ELF-1 (cell line): ENCODE results near the gene NPL.

Experiments
- DNase-seq: peaks from one replicate; pipeline ENCODE4 v3.0.0-alpha.2; 2016; ENCODE audit warnings: low read depth, low spot score

Gene NPL

GRCh38 chr1:182816863-182817262 is 27.3 kb downstream of the NPL start:
- no peak for DNase-seq

GRCh38 chr1:182817802-182818201 is 28.2 kb downstream of the NPL start:
- no peak for DNase-seq

GRCh38 chr1:182823220-182823619 is 33.6 kb downstream of the NPL start:
- no peak for DNase-seq

DNA sequence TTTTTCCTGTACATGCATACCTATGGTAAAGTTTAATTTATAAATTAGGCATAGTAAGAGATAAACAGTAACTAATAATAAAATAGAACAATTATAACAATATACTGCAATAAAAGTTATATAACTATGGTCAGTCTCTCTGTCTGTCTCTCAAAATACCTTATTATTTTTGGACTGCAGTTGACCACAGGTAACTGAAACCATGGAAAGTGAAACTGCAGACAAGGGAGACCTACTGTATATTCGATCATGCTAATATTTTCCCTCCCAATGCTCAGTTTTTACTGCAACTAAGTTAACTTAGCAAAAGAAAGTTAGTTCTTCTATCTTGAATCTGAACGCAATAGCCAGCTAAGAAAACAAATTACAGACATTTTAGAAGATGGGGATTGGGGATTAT is 37.3 kb downstream of the NPL start:
- no peak for DNase-seq

- DNase-seq: no peak
These were observed 39.8 kb downstream of the NPL start for GRCh38 chr1:182829285-182829932.

DNA sequence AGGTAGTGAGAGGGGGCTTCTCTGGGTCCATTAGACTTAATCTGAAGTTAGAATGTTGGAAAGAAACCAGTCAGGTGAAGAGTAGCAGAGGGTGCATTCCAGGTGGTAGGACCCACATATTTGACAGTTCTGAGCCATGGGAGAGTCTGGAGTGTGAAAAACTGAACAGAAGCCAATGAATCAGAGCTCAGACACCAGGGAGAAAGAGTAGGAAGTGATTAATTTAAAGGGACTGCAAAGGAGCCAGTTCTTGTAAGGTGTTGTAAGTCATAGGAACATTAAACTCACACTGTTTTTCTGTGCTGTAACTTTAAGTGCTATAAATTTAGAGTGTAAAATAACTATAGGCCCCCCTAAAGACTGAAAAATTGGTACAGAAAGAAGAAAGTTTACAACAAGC is 43.7 kb downstream of the NPL start:
- no peak for DNase-seq

- DNase-seq: no peak
These were observed 44.8 kb downstream of the NPL start for GRCh38 chr1:182834326-182834725.

GRCh38 chr1:182835806-182836205 is 46.2 kb downstream of the NPL start:
- DNase-seq: no peak

GRCh38 chr1:182839209-182840066 is 49.9 kb downstream of the NPL start, which contains the start of gene DHX9:
Gene DHX9 (plus strand): TSS chr1:182839347. CDS start chr1:182842567, 3,220 bp downstream.
- peak; percentile 94 for DNase-seq

DNA sequence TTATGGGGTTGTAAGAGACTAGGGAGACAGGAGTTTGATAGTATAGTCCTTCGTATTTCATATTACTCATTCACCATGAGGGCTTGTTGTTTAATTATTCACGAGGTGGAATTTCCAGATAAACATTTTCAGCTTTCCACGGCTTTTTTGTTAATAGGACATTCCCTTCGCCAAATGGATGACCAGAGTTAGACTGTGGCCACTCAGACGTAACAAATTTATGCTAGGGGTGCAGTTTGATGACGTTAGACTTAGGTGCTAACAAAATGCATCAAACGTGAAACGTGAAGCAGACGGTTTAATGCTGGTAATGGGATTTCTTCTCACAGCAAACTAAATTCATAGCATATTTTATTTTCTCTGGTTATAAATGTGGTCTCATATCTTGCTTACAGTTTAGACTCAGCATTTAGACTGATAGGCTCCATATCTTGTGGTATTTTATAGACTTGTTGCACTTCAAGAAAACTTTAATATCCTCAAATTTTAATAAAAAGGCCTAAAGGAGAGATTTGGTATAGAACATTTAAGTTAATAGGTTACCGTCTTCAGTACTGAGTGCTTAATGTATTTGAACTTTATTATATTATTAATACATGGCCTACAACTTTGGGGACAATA is 51.9 kb downstream of the NPL start:
- peak; percentile 9 for DNase-seq

DNA sequence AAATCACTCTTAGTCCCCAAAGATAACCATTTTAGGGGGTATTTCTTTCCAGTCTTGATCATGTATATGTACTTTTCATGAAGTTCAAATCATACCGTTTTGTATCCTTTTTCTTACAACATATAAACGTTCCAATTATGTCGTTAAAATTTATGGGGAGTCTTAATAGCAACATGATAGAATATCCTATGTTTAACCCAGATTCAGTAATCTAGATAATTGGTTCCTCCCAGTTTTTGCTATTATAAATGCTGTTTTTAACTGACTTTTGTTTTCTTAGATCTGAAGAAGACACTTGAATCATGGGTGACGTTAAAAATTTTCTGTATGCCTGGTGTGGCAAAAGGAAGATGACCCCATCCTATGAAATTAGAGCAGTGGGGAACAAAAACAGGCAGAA is 52.7 kb downstream of the NPL start:
- no peak for DNase-seq

DNA sequence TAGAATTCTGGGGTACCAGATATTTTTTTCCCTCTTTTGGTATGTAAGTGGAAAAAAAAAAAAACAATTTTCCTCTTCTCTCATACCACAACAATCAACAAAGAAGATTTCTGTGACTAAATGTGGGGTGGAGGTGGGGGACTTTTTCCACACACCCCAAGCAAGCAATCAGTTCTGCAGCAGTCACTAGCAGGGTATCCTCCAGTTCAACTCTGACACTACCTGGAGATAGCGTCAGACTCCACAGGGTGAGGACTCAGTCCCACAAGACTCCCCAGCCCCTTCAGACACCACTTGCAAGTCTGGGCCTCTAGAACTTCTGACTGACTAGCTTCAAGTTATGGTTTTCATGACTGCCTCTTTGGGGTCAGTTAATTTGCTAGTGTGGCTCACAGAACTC is 55.8 kb downstream of the NPL start:
- DNase-seq: no peak

DNA sequence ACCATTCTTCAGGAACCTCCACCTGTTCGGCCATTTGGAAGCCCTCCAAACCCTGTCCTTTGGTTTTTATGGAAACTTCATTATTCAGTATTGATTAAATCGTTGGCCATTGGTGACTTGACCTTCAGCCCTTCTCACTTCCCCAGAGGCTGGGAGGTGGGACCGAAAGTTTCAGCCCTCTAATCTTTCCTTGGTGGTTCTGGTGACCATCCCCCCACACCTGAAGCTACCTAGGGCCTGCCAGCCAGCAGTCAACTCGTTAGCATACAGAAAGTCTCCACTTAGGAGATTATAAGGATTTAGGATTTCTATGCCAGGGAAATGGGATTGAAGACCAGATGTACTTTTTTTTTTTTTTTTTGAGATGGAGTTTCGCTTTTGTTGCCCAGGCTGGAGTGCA is 56.3 kb downstream of the NPL start:
- no peak for DNase-seq

DNA sequence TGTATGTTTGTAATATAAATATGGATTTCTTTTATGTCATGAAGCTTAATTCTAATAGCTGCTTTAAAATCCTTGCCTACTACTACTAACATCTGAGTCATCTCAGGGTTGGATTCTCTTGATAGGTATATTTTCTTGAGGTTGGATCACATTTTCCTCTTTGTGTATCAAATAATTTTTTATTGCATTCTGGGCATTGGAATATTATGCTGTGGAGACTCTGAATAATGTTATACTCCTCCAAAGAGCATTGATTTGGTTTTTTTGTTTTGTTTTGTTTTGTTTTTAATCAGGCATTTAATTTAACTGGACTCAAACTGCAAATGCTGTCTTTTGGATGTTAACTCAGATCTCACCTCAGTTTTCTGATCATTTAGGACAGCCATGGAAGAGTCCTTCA is 57.5 kb downstream of the NPL start:
- no peak for DNase-seq

GRCh38 chr1:182848736-182849135 is 59.2 kb downstream of the NPL start:
- no peak for DNase-seq

GRCh38 chr1:182850319-182850718 is 60.7 kb downstream of the NPL start:
- no peak for DNase-seq

GRCh38 chr1:182851825-182852224 is 62.3 kb downstream of the NPL start:
- DNase-seq: no peak

- DNase-seq: no peak
These were observed 66.3 kb downstream of the NPL start for GRCh38 chr1:182855911-182856310.

GRCh38 chr1:182857212-182857611 is 67.6 kb downstream of the NPL start:
- DNase-seq: no peak

DNA sequence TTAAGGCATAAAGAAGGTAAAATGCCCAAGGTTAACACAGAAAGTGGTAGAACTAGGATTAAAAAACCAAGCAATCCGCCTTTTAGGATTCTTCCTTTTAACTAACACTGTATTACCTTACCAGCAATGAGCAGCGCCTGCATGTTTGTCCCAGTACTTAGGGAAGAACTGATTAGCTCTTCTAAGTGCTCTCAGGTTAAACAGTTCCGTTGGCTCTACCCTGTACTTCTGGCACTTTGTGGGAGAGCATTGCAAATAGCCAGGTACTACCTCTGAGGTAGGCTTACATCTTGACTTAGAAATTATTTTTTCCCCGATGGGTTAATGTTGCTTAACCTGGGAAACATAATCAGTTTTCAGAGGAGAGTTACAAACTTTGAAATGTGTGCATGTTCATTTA is 71.1 kb downstream of the NPL start:
- DNase-seq: no peak

DNA sequence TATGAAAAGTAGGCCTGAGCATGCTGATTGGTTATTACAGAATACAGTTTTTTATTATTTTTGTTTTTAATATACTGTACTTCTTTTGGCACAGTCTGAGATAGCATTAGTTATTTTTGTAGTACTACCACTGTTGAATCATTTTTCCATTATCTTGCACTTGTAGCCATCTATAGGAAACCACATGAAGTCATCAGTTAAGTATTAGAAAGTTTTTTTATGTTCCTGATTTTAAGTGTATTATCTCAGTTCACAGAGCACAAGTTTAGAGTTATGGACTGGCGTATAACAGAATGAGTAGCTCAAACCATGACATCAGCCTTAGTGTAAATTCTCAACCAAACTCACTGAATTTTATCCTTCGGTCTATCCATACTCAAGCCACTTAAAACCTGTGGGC is 72.4 kb downstream of the NPL start:
- no peak for DNase-seq

DNA sequence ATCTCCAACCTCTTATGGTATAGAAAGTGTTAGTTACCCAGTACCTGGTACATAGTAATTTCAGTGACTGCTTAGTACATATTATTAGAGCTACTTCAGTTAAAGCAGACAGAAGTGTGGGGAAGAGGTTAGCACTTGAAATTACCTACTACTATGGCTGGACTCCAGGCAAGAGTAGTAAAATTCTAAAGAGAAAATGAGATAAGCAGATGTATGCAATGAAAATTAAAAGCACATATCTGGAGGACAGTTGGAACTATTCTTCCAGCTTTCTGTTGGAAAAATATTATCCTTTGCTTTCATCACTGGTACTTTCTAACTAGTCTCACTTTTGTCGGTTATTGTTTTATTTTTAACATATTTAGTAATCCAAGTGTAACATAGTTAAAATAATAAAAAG is 73.3 kb downstream of the NPL start:
- no peak for DNase-seq

GRCh38 chr1:182863940-182864339 is 74.4 kb downstream of the NPL start:
- no peak for DNase-seq
